HG03442 (cell line): ENCODE measurements around the gene CLPTM1L.
"Not testable (repeated sequence)": the region's sequence is repeated elsewhere in the genome, so short reads cannot be mapped to it uniquely, and the experiment has no call there.

Experiments used
- ATAC-seq: cut with Tn5 transposase; IDR thresholded peaks from one replicate; pipeline ENCODE4 v1.9.1; 2021; ENCODE audit warnings: mild to moderate bottlenecking, moderate library complexity; ENCODE audit not compliant: unreplicated experiment

The CLPTM1L gene

DNA sequence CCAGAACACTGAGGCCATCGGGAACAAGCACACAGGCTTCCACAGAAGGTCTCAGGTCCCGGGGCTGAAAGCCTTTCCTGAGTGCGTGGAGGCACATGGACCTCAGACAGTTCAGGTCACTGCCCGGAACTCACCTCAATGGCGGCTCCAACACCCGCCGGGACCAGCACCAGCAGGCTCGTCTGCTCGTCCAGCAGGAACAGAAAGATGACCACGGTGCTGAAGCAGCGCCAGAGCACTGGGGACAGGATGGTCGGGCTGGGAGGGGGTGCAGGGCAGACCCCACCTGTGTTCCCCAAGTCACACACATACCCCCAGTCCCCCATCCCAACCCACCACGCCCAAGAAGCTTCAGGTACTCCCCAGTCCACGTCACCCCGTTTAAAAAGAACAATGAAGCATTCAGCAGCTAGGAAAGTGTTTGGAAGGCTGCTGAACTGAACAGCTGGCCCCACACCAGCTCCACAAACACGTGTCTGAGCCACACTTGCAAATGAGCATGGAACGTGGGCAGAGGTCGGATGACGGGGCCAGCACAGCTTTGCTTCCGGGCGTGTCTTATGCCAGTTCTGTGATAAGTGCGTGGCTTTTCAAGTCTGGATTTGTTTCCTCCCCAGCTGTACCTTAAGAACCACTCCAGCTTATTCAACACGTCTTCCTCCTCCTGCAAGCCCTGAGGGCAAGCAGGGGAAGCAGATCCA is 14.6 kb downstream of the CLPTM1L start:
- no peak for ATAC-seq

DNA sequence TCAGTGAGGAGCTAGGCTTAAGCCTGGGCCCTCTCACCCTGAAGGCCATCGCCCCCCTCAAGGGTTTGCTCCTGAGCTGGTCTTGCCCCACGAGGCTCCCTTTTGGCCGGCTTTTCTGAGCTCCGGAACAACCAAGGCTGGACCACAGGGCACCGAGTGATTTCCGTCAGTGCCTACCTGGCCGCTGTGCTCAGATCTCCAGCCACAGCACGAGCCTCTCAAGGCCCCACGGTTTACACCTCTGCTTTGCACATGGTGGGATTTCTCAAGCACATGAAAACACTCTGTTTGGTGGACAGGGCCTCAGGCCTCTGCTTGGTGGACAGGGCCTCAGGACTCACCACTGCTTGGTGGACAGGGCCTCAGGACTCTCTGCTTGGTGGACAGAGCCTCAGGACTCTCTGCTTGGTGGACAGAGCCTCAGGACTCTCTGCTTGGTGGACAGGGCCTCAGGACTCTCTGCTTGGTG is 15.8 kb downstream of the CLPTM1L start:
- ATAC-seq: no peak

DNA sequence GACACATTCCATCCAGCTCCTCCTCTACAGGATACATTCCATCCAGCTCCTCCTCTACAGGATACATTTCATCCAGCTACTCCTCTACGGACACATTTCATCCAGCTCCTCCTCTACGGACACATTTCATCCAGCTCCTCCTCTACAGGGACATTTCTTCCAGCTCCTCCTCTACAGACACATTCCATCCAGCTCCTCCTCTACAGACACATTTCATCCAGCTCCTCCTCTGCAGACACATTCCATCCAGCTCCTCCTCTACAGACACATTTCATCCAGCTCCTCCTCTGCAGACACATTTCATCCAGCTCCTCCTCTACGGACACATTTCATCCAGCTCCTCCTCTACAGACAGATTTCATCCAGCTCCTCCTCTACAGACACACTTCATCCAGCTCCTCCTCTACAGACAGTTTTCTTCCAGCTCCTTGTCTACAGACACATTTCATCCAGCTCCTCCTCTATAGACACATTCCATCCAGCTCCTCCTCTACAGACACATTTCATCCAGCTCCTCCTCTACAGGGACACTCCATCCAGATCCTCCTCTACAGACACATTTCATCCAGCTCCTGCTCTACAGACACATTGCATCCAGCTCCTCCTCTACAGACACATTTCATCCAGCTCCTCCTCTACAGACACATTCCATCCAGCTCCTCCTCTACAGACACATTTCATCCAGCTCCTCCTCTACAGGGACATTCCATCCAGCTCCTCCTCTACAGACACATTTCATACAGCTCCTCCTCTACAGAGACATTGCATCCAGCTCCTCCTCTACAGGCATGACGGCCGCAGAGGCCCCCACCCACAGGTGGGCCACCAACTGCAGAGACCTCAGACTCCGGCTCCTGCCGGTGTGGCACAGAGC is 16.4 kb downstream of the CLPTM1L start:
- not testable (repeated sequence) for ATAC-seq

DNA sequence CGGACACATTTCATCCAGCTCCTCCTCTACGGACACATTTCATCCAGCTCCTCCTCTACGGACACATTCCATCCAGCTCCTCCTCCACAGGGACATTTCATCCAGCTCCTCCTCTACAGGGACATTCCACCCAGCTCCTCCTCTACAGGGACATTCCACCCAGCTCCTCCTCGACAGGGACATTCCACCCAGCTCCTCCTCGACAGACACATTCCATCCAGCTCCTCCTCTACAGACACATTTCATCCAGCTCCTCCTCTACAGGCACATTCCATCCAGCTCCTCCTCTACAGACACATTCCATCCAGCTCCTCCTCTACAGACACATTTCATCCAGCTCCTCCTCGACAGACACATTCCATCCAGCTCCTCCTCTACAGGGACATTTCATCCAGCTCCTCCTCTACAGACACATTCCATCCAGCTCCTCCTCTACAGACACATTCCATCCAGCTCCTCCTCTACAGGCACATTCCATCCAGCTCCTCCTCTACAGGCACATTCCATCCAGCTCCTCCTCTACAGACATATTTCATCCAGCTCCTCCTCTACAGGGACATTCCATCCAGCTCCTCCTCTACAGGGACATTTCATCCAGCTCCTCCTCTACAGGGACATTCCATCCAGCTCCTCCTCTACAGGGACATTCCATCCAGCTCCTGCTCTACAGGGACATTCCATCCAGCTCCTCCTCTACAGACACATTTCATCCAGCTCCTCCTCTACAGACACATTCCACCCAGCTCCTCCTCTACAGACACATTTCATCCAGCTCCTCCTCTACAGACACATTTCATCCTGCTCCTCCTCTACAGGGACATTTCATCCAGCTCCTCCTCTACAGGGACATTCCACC is 17.8 kb downstream of the CLPTM1L start:
- ATAC-seq: not testable (repeated sequence)

DNA sequence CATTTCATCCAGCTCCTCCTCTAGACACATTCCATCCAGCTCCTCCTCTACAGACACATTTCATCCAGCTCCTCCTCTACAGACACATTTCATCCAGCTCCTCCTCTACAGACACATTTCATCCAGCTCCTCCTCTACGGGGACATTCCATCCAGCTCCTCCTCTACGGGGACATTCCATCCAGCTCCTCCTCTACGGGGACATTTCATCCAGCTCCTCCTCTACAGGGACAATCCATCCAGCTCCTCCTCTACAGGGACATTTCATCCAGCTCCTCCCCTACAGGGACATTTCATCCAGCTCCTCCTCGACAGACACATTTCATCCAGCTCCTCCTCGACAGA is 18.4 kb downstream of the CLPTM1L start:
- not testable (repeated sequence) for ATAC-seq

DNA sequence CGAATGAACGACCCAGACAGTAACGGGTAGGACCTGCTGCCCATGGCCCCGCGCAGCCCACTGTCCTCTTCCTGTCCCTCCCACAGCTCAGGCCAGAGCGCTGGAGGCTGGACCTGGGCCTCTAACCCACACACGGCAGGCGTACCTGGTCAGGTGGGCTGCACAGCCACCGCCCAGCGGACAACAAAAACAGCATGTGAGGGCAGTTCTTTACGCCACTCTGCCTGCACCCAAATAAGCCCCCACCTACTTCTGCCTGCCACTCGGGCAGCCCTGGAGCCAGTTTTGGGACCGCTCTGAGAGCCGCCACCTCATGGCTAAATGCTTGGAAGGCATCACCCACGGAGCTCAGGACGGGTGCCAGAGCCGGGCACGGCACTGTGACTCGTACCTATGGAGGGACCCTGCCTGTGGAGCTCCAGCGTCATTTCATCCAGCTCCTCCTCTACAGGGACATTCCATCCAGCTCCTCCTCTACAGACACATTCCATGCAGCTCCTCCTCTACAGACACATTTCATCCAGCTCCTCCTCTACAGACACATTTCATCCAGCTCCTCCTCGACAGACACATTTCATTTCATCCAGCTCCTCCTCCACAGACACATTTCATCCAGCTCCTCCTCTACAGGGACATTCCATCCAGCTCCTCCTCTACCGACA is 18.9 kb downstream of the CLPTM1L start:
- ATAC-seq: no peak

DNA sequence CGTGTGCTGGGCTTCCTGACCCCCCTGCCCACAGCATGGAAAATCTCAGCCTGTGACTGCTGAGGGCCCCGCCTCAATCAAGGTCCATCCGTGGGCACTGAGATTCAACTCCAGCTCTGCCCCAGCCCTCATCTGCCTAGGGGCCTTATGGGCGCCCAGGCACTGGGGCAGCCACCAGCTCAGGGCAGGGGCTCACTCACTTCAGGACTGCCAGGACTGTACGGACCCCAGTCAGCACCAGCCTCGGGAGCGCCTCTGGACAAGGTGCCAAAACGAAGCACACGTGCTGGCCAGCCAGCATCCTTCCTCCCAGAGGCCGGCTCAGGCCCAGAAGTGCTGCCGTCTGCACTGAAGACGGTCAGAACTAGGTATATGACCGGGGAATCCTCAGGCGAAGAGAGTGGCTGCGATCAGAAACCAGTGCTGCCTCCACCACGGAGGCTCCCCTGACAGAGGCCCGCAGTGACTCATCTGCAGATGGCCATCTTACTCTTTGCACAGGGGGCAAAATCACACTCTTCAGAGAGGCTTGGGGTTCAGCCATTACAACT is 19.6 kb downstream of the CLPTM1L start:
- ATAC-seq: no peak

DNA sequence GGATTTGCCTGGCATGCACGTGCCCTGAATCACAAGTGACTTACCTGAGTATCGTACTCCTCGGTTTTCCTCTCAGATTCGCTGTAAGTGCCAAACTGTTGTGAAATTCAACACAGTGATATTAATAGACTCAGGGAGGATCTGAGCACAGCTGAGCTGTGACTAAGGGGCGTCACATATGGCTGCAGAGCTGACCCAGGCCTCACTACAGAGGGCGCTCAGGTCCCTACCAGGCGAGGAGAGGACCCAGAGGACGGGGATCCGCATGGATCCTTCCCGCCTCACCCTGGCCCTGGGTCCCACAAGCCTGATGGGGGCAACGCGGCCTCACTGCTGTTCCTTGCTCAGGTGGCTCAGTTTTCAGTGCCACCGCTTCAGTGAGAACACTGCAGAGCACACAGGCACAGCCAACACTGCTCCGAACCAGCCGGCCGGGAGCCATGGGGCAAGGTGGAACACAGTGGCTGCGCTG is 20.1 kb downstream of the CLPTM1L start:
- no peak for ATAC-seq

DNA sequence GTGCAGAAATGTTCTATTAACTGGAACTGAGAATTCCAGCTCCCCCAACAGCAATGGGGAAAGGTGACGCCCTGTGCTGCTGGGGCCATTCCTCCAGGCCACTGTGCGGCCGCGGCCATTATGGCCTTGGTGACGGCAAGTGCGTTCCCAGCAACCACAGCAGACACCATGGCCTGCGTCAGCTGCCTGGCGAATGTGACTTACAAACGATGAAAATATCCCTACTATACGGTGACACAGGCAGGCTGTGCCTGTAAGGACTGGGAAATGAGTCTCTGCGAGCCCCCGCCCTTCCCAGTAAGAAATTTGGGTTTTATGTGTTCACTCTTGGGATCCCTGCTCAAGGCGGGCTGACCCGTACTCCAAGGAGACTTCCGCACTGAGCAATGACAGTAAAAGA is 20.6 kb downstream of the CLPTM1L start:
- ATAC-seq: no peak

DNA sequence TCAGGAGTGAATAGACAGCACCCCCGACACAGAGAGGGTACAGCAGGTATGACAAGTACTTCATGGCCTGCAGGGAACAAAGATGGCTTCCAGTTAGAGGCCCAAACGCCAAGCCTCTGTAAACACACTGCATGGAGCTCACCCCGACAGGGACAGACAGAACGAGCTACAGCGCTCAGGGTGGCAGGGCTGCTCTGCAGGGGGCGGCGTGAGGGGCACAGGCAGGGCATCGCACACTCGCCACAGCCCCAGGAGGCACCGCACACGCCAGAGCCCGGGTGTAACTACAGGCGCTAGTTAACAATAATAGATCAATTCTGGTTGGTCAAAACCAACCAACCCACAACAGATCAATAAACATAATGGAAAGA is 21.1 kb downstream of the CLPTM1L start:
- ATAC-seq: no peak

DNA sequence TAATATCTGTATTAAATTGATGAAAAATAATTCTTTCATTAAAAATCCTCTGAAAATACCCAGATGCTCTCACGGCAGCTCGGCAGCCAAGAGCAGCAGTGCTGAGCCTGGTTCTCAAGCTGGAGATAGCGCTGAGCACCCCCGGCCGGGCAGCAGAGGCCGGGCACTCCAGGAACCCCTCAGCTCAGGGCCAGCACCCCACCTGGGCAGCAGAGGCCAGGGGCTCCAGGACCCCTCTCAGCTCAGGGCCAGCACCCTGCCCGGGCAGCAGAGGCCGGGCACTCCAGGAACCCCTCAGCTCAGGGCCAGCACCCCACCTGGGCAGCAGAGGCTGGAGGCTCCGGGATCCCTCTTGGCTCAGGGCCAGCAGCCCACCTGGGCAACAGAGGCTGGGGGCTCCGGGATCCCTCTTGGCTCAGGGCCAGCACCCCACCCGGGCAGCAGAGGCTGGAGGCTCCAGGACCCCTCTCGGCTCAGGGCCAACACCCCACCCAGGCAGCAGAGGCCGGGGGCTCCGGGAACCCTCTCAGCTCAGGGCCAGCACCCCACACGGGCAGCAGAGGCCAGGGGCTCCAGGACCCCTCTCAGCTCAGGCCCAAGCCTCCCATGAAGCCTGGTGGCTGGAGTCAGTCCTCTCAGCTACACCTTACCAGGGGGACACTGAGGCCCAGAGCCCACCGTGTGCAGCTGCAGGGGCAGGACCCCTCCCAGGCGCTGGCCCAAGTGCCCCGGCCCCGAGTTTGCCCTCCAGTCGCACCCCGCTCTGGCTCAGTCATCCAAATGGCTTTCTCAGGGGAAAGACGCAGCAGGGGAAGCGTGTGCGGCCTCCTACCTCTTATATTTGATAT is 21.7 kb downstream of the CLPTM1L start:
- ATAC-seq: no peak

DNA sequence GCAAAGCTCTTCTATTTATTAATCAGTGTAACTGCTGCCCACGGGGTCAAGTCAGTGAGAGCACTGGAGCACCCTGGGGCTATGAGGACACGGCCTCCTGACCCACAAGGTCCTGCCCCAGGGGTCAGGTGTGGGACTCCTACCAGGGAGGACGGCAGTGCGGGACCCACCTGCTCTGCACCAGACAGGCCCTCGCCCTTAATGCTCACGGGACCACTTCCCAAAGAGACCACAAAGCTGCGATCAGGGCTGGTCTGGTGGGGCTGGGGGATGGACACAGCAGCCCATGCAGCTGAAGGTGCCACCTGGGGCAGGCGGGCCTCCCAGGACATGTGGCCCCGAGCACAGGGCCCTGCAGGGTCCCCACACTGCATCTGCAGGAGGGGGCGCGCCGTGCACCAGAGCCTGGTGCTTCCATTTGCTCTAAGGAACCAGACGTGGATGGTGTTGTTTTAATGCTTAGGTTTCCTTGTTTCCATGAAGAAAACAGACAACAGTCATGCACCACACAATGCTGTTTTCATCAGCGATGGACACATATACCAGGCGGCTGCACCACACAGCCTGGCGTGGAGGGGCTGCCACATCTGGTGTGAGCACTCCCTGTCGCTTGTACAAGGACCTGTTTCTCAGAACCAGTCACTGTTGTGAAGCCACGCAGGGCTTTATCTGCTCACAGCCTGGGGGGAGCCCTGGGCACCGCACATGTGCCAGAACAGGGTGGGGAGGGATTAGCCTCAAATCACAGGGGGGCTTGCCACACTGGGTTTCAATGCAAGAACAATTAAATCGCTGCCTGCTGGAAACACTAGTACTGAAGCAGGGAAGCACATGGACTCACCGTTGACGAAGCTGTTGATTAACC is 22.6 kb downstream of the CLPTM1L start:
- no peak for ATAC-seq

DNA sequence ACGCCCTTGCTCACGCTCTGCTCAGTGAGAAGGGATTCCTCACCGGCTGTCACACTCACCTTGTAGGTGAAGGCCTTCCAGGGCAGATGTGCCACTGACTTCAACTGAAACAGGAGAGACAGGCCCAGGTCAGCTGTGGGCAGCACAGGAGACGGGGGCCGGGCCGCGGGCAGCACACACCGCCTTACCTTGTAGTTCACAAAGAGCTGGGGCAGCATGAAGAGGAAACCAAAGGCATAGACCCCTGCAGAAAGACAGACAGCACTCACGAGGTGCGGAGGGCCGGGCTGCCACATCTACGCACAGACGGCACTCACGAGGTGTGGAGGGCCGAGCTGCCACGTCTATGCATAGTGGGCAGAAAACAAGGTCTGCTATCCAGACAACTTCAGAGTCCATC is 23.3 kb downstream of the CLPTM1L start:
- ATAC-seq: no peak

DNA sequence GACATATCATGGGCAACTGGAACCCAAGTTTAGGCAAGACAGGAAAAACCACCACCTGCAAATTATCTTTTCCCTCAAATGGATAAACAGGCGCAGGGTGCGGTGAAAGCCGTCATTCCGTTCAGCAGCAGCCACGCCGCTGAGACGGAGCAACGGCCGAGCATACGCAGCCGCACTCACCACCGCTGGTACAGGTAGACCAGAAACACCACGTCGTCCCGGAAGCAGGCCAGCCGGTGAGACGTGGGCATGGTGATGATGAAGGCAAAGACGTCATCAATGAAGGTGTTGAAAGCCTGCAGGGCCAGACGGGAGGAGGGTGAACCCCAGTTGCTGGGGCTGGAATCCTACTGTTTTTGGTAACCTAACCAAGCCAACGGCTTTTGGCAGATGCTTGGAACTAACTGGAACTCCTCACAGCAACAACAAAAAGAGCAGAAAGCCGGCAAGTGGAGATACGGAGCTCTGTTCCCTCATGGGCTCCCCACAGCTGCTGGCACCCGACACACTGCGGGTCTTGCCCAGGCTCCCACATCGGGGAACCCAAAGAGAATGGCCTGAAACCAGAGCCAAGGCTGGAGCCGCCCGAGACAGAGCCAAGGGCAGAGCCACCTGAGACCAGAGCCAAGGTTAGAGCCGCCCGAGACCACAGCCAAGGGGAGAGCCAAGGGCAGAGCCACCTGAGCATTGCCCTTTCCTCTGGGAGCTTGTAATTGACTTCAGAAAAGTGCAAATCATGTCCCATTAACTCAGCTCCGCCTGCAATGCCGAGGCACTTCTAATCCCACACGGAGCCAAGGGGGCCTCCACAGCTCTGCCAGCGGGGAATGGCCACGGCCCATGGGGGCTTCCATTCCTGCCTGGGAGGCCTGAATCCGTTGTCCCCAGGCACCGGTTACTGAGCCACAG is 24.2 kb downstream of the CLPTM1L start:
- ATAC-seq: no peak

DNA sequence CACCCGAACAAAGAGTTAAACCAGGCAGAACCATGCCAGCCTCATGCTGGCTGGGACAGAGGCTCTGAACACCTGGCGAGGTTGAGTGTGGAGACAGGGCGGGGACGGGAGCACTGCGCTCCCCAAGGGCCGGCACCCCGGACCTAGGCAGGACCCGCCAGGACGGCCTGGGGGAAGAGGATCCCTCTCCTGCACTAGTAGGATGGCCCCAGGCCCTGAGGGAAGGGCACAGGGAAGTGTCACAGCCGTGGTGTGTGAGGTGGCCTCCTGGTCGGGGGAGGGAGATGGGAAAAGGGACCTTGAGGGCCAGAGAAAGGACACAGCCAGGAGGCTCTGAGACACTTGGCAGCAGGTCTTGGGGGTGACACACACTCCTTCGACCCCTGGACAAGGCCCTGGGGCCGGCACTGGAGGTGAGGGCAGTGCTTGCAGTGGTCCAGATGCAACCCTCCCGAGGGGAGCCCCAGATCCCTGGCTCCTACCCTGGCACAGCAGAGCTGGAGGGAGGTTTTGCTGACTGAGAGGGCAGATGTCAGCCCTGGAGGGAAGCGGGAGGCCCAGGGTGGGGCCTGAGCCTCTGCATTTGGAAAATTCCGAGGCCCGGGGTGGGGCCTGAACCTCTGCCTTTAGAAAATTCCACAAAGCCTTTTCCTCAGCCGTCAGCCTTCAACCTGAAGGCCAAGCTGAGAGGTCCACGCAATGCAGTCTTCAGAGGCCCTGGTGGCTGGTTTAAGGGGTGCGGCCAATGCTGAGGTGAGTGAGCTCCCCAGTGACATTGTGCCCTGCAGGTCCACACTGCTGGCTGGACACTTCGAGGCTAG is 25.3 kb downstream of the CLPTM1L start:
- ATAC-seq: no peak

DNA sequence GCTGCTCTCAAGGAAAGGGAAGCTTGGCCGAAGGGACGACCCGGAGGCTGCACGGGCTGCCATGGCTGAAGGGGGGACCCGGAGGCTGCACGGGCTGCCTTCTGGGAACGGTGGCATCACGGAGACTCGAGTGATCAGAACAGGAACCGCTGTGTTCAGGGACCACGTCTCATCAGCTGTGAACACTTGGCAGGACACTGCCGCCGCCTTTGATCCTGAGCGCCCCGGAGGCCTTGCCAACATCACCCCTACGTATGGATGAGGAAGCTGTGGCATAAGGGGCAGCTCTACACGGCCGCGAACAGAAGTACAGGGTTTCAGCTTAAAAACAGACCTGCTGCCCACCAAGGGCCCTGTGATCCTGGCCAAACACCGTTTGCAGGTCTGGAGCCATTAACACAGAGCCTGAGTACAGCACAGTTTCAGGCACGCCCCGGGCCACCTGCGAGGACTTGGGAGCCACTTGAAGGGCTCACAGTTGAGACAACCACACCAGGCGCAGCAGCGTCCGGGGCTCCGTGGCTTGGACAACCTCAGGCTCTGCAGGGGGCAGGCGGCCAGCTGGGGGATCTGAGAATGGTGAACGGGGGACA is 26.1 kb downstream of the CLPTM1L start:
- no peak for ATAC-seq
